Tibial artery (tissue), 4 donors: ENCODE data around the gene ITGBL1.

Experiments
- DNase-seq, 2 donors: peaks; one replicate each; pipeline ENCODE4 v3.0.0-alpha.2; 2019
- H3K27ac ChIP-seq, 2 donors: fragments of 200-600 bp; sonication (generic) in 1 of 2; 1 replicate in 1 of 2; 2 replicates in 1 of 2; pipeline ENCODE4 v1.5.1; 2018 to 2019; ENCODE audit warnings: mild to moderate bottlenecking in 1 of 2
- H3K27me3 ChIP-seq, 2 donors: fragments of 200-600 bp; sonication (generic) in 1 of 2; one replicate each; pipeline versions ENCODE4 v1.5.1 to v1.6.0; 2016 to 2019
- H3K36me3 ChIP-seq, 3 donors: fragments of 200-600 bp; sonication (generic) in 2 of 3; one replicate each; pipeline ENCODE4 v1.5.1; 2016 to 2019; ENCODE audit warnings: mild to moderate bottlenecking in 2 of 3
- H3K4me1 ChIP-seq, 4 donors: fragments of 200-600 bp; sonication (generic) in 2 of 4; 1 replicate in 3 of 4; 2 replicates in 1 of 4; pipeline ENCODE4 v1.5.1; 2016 to 2019
- H3K4me3 ChIP-seq, 2 donors: fragments of 200-600 bp; sonication (generic) in 1 of 2; 1 replicate in 1 of 2; 2 replicates in 1 of 2; pipeline ENCODE4 v1.5.1; 2018 to 2019; ENCODE audit warnings: mild to moderate bottlenecking in 2 of 2
- H3K9me3 ChIP-seq, 3 donors: fragments of 200-600 bp; sonication (generic) in 1 of 3; one replicate each; pipeline ENCODE4 v1.5.1; 2016 to 2019
- CTCF ChIP-seq, 2 experiments: fragments of 200-600 bp in 1 of 2; fragments of 450-650 bp in 1 of 2; IDR thresholded peaks; one replicate each; pipeline ENCODE4 v1.5.1; 2017 to 2019; ENCODE audit warnings: antibody characterized with exemption in 2 of 2, mild to moderate bottlenecking in 1 of 2, moderate library complexity in 1 of 2
- intact Hi-C: fragments of 100-400 bp; cut with DNase I; formaldehyde crosslinking; loops from one replicate; pipeline ENCODE4 v1.15.0; 2023; ENCODE audit warnings: low total_unique reads

ITGBL1 gene

GRCh38 chr13:101424381-101425155 is 27.9 kb upstream of the ITGBL1 start:
- Histone ChIP-seq H3K36me3 (no peaks in the 10 kb centered on the region), H3K27me3 (no peaks in the 10 kb centered on the region), H3K4me3 (no peak overlapping the region), H3K27ac (no peak overlapping the region), H3K4me1 (peaks cover 0 to 10% (median 0%) of the 10 kb centered on the region in 4 donors), H3K9me3 (no peaks in the 10 kb centered on the region)
- no peak for TF ChIP-seq CTCF (IDR thresholded peaks at IDR 0.05)
- no peak for DNase-seq
- intact Hi-C loops, result no loop called here

- Histone ChIP-seq H3K4me1 (peaks cover 0 to 10% (median 0%) of the 10 kb centered on the region in 4 donors), H3K4me3 (no peak overlapping the region), H3K36me3 (no peaks in the 10 kb centered on the region), H3K27ac (no peak overlapping the region), H3K27me3 (no peaks in the 10 kb centered on the region), H3K9me3 (no peaks in the 10 kb centered on the region)
- DNase-seq, result no peak
- intact Hi-C loops, result no loop called here
- TF ChIP-seq CTCF (IDR thresholded peaks at IDR 0.05), result no peak
These were observed 27.4 kb upstream of the ITGBL1 start for GRCh38 chr13:101425156-101425471.

- no peak for DNase-seq
- TF ChIP-seq CTCF (IDR thresholded peaks at IDR 0.05), result no peak
- Histone ChIP-seq H3K27ac (no peak overlapping the region), H3K4me3 (no peak overlapping the region), H3K36me3 (no peaks in the 10 kb centered on the region), H3K9me3 (no peaks in the 10 kb centered on the region), H3K27me3 (no peaks in the 10 kb centered on the region), H3K4me1 (peaks cover 0 to 10% (median 0%) of the 10 kb centered on the region in 4 donors)
- intact Hi-C loops, result no loop called here
These were observed 26.9 kb upstream of the ITGBL1 start for GRCh38 chr13:101425623-101426022.

GRCh38 chr13:101429733-101430132 is 22.7 kb upstream of the ITGBL1 start:
- Histone ChIP-seq H3K27me3 (no peaks in the 10 kb centered on the region), H3K36me3 (no peaks in the 10 kb centered on the region), H3K27ac (no peak overlapping the region), H3K9me3 (no peaks in the 10 kb centered on the region), H3K4me3 (no peak overlapping the region), H3K4me1 (no peaks in the 10 kb centered on the region)
- no peak for TF ChIP-seq CTCF (IDR thresholded peaks at IDR 0.05)
- intact Hi-C loops, result no loop called here
- DNase-seq, result no peak

- DNase-seq, result no peak
- H3K4me3 ChIP-seq, result no peak overlapping the region
- intact Hi-C loops, result no loop called here
- no peak overlapping the region for H3K27ac ChIP-seq
- no peaks in the 10 kb centered on the region for H3K4me1 ChIP-seq
- TF ChIP-seq CTCF (IDR thresholded peaks at IDR 0.05), result no peak
- H3K9me3 ChIP-seq, result no peaks in the 10 kb centered on the region
- H3K27me3 ChIP-seq, result no peaks in the 10 kb centered on the region
- H3K36me3 ChIP-seq, result no peaks in the 10 kb centered on the region
These were observed 18.6 kb upstream of the ITGBL1 start for GRCh38 chr13:101433895-101434294.

GRCh38 chr13:101434486-101434885 is 18.0 kb upstream of the ITGBL1 start:
- Histone ChIP-seq H3K4me1 (no peaks in the 10 kb centered on the region), H3K4me3 (no peak overlapping the region), H3K27ac (no peak overlapping the region), H3K9me3 (no peaks in the 10 kb centered on the region), H3K27me3 (no peaks in the 10 kb centered on the region), H3K36me3 (no peaks in the 10 kb centered on the region)
- intact Hi-C loops, result no loop called here
- TF ChIP-seq CTCF (IDR thresholded peaks at IDR 0.05), result no peak
- DNase-seq, result no peak
